Memory B cell (primary cell): ENCODE results near the gene AGBL4.
A peak's percentile ranks its signal among the peaks of the same experiment; 100 is the strongest.

Experiments used
- ATAC-seq: fragments of 150-1000 bp; cut with Tn5 transposase; 2 replicates; pipeline ENCODE4 v1.10.0; 2021; ENCODE audit warnings: low read depth, mild to moderate bottlenecking, moderate library complexity
- DNase-seq, 2 donors: peaks; one replicate each; pipeline ENCODE4 v3.0.0; 2022; ENCODE audit warnings: low spot score in 2 of 2
- H3K27ac Mint-ChIP-seq: one replicate; pipeline ENCODE4 v1.8.0; 2022; ENCODE audit warnings: mild to moderate bottlenecking, moderate library complexity, mixed read lengths
- H3K27me3 Mint-ChIP-seq: one replicate; pipeline ENCODE4 v1.8.0; 2022; ENCODE audit warnings: mixed read lengths
- H3K36me3 Mint-ChIP-seq: one replicate; pipeline ENCODE4 v1.8.0; 2022; ENCODE audit warnings: mild to moderate bottlenecking, mixed read lengths
- H3K4me1 Mint-ChIP-seq: one replicate; pipeline ENCODE4 v1.8.0; 2022; ENCODE audit warnings: mixed read lengths
- H3K4me3 Mint-ChIP-seq: one replicate; pipeline ENCODE4 v1.8.0; 2022; ENCODE audit warnings: mild to moderate bottlenecking, moderate library complexity, mixed read lengths
- H3K9me3 Mint-ChIP-seq: one replicate; pipeline ENCODE4 v1.8.0; 2022; ENCODE audit warnings: mixed read lengths

AGBL4 gene

DNA sequence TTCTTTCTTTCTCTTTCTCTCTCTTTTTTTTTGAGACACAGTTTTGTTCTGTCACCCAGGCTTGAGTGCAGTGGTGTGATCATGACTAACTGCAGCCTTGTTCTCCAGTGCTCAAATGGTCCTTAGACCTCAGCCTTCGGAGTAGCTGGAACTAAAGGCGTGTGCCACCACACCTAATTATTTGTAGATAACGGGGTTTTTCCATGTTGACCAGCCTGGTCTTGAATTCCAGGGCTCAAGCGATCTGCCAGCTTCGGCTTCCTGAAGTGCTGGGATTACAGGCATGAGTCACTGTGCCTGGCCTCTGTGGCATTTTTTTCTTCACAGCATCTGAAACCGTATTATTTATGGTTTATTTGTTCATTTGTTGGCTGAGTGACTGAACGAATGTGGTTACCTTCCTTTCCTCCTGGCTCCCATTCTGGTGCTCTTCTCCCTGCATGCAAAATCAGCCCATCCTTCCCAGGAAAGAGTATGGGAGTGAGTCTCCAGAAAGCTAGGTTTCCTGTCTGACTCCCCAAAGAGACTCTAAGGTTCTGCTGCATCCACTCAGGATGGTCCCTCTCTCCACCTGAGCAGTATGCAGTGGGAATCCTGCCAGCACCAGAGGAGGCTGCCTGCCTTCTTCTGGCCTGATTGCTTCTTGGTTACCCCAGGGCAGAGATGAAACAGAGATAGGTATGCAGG lies 1092.1 kb downstream of the AGBL4 start:
- no peak for DNase-seq
- peaks cover 8% of the 10 kb centered on the region for H3K27me3 Mint-ChIP-seq
- H3K27ac Mint-ChIP-seq: no peak overlapping the region
- peaks cover 2% of the 10 kb centered on the region for H3K36me3 Mint-ChIP-seq
- H3K4me1 Mint-ChIP-seq: no peaks in the 10 kb centered on the region
- no peak for ATAC-seq
- H3K4me3 Mint-ChIP-seq: no peak overlapping the region
- peaks cover 4% of the 10 kb centered on the region for H3K9me3 Mint-ChIP-seq

DNA sequence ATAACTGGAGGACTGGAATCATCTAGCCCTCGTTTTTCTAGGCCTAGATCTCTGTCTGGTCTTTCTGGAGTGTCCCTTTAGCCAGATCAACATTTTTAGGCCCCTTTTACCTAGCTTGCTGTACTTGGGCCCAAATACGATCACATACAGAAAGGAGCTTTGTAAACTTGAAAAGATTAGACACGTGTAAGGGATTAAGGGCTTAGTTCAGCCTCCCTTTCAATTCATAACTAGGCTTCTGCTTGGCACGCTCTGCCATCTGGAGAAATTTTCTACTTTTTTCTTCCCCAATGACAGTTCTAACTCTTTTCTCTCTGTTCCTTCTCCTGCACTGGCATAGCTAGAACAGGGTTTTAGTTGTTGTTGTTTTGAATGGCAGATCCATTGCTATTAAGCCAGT lies 1093.7 kb downstream of the AGBL4 start:
- H3K27ac Mint-ChIP-seq: no peak overlapping the region
- ATAC-seq: no peak

DNA sequence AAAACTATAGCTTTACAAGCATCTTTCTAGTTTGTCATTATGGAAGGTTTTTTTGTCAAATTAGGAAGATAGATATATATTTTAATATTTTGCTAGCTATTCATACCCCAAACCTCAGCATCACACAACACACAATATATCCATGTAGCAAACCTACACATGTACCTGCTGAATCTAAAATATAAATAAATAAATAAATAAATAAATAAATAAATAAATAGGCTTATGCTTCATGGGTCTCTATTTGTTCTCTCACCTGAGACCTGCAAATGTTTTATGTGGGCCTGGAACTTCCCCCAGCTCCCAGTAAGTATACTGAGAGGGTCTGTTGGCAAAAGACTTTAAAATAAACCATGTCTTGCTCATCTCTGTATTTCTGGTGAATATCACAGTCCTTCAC lies 1099.7 kb downstream of the AGBL4 start:
- H3K27ac Mint-ChIP-seq: no peak overlapping the region
- peaks cover 2% of the 10 kb centered on the region for H3K27me3 Mint-ChIP-seq
- ATAC-seq (no peak), DNase-seq (no peak)
- H3K9me3 Mint-ChIP-seq: peaks cover 4% of the 10 kb centered on the region
- H3K4me1 Mint-ChIP-seq: no peaks in the 10 kb centered on the region
- no peak overlapping the region for H3K4me3 Mint-ChIP-seq
- H3K36me3 Mint-ChIP-seq: peaks cover 2% of the 10 kb centered on the region

More for the DNA sequence above, 1093.7 kb downstream of the AGBL4 start:
- Mint-ChIP-seq H3K27me3 (peaks cover 4% of the 10 kb centered on the region), H3K9me3 (peaks cover 4% of the 10 kb centered on the region), H3K4me1 (no peaks in the 10 kb centered on the region), H3K4me3 (no peak overlapping the region), H3K36me3 (peaks cover 2% of the 10 kb centered on the region)
- DNase-seq: no peak

DNA sequence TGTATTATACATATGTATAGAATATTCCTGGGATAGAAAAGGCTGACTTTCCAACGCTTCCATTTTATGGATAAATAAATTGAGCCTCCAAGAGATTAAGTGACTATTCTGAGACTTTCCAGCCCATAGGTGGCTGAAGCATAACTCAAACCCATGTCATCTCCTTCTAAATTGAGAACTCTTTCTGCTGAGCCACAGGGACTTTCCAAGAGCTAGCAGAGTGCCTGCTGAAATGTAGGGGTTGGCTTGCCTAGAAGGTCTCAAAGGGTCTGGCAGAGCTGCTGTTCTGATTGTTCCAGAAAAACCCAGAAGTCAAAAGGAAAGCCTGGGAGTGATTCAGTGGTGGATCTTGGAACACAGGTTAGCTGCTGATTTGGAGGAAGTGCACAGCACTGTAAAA lies 1100.6 kb downstream of the AGBL4 start:
- H3K4me3 Mint-ChIP-seq: no peak overlapping the region
- peaks cover 2% of the 10 kb centered on the region for H3K36me3 Mint-ChIP-seq
- H3K4me1 Mint-ChIP-seq: no peaks in the 10 kb centered on the region
- DNase-seq (no peak), ATAC-seq (no peak)
- peaks cover 4% of the 10 kb centered on the region for H3K9me3 Mint-ChIP-seq
- H3K27ac Mint-ChIP-seq: no peak overlapping the region
- peaks cover 2% of the 10 kb centered on the region for H3K27me3 Mint-ChIP-seq

DNA sequence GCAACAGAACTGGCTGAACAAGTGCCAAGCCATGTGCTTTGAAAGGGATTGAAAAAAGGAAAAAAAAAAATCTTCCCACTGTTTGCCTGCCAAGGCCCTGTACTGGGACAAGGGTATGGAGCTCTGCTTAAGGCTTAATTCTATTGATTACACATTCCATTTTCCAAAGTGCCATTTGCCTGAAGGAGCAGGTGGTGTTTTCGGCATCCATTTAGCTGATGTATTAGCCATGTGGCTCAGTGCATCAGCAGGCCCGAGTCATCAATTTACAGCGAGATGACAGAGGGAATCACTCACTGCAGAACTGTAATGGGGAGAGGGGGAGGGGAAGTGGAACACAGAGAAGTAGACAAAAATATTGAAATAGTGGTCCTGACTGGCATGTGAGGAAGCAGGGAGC lies 1102.9 kb downstream of the AGBL4 start:
- peaks cover 7% of the 10 kb centered on the region for H3K4me1 Mint-ChIP-seq
- peaks cover 2% of the 10 kb centered on the region for H3K27me3 Mint-ChIP-seq
- H3K4me3 Mint-ChIP-seq: no peak overlapping the region
- ATAC-seq (no peak), DNase-seq (no peak)
- H3K9me3 Mint-ChIP-seq: no peaks in the 10 kb centered on the region
- no peaks in the 10 kb centered on the region for H3K36me3 Mint-ChIP-seq
- no peak overlapping the region for H3K27ac Mint-ChIP-seq

DNA sequence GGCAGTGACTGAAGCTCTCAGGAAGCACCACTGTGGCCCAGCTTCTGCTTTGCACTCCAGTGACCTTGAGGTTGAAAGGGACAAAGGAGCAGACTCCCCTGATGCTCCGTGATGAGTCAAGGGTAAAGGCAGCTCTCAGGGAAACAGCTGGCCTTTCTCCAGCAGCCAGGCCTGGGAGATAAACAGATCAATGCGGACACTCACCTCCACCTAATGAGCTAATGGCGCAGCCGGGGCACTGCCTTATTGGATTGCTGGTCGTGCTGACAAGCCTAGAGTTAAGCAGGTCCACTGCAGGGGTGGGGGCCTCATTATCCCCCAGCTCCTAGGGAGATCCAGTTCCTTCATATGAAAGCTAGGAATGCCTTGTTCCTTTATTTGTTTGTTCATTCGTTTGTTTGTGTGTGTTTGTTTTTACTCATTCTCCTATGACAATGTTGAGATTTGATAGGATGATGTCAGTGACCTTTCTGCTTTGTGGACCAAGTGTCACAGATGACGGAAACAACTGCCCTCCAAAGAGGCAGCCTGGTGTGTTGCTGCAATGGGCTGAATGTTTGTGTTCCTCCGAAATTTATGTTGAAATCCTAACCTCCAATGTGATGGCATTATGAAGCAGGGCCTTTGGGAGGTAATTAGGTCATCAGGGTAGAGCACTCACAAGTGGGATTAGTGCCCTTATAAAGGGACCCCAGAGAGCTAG lies 1105.7 kb downstream of the AGBL4 start:
- no peak for ATAC-seq
- Mint-ChIP-seq H3K36me3 (no peaks in the 10 kb centered on the region), H3K4me3 (no peak overlapping the region), H3K4me1 (peaks cover 9% of the 10 kb centered on the region), H3K27me3 (peaks cover 2% of the 10 kb centered on the region), H3K27ac (no peak overlapping the region), H3K9me3 (no peaks in the 10 kb centered on the region)
- DNase-seq: no peak

DNA sequence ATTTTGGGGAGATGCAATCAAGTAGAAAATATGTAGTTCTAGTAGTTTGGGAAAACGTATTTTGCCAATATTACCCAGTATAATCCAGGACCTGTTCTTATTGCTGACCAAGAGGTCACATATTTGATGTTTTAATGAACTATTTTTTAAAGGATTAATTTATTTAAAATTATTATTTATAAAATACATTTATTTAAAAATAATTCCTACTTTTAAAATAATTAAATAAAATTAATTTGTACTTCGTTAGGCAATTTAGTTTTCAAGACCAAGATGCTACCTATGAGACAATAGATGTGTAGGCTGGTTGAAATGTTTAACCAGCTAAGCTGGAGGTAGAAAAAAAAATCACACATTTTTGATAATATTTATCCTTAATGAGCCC lies 1106.7 kb downstream of the AGBL4 start:
- peaks cover 9% of the 10 kb centered on the region for H3K4me1 Mint-ChIP-seq

DNA sequence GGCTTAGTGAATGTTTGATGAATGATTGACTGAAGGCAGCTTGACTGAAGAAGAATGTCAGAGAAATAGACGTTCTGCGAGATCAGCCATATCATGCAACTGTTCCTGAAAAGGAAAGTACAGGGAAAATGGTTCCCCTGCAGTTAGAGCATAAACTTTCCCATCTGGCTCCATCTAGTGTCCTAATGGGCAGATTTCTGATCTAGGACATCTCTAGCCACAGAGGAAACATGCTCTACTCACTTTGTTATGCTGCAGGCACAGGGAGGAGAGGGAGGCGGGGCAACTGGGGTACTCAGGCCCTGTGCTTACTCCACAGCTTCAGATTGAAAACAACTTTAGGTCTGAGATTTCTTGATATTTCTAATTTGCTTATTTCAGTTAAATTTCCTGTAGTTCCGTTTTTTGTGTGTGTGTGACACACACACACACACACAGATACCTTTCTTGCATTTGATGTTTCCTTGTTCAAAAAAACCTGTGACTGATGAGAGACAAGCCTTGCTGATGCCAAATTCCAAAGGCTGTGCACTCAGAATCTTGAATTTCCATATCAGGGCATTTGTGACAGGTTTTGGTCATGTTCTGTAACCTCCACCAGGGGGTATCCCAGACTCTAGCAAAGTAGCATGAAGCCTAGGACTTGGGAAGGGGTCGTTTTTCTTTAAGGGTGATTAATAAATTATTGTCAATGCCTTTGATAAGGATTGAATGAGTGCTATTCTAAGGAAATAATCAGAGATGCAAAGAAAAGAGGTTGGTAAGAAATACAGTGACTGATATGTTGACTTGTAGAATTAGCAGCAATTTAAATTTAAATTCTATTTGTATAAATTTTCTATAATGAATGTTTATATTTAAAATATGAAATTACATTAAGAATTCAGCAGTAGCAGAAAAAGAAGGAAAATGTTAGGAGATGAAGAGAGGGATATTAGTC lies 1107.4 kb downstream of the AGBL4 start:
- ATAC-seq (no peak), DNase-seq (no peak)
- Mint-ChIP-seq H3K36me3 (no peaks in the 10 kb centered on the region), H3K4me3 (no peak overlapping the region), H3K9me3 (no peaks in the 10 kb centered on the region), H3K27me3 (peaks cover 2% of the 10 kb centered on the region), H3K4me1 (peaks cover 9% of the 10 kb centered on the region), H3K27ac (no peak overlapping the region)

More for the DNA sequence above, 1106.7 kb downstream of the AGBL4 start:
- Mint-ChIP-seq H3K36me3 (no peaks in the 10 kb centered on the region), H3K4me3 (no peak overlapping the region), H3K9me3 (no peaks in the 10 kb centered on the region), H3K27ac (no peak overlapping the region), H3K27me3 (peaks cover 2% of the 10 kb centered on the region)
- ATAC-seq: no peak
- DNase-seq: no peak

DNA sequence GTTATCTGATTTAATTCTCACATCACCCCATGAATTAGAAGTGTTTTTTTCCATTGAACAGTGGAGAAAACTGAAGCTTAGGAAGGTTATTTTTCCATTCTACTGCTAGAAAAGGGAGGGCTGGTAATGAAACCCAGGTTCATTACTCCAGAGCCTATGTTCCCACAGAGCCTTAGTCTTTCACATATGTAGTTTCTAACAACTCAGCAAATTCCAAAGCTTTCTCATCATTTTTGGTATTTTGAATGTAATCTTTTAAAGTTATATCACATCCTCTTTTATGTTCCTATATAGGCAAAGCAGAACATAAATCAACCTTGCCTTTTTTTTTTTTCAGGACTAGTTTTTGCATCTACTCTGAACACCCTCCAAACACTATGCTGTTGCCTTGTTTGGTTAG lies 1115.1 kb downstream of the AGBL4 start:
- Mint-ChIP-seq H3K27me3 (peaks cover 1% of the 10 kb centered on the region), H3K4me1 (no peaks in the 10 kb centered on the region), H3K4me3 (no peak overlapping the region), H3K9me3 (no peaks in the 10 kb centered on the region), H3K27ac (no peak overlapping the region), H3K36me3 (no peaks in the 10 kb centered on the region)
- ATAC-seq (no peak), DNase-seq (no peak)

DNA sequence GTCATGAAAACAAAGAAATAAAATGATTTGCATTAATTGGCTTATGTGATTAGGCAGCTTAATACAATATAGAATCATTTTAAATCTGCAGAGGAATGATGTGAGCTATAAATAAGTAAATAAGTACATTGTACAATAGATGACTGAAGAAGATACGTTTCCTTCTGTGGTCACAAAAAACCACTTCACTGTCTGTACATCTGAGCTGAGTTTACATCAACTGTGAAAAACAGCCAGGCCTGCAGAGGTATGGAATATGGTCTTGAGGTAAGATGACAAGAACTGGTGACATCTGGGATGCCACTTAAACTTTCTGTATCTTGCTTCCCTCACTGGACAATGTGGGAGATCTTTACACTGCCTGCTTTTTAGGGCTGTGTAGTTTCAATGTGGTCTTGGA lies 1117.0 kb downstream of the AGBL4 start:
- Mint-ChIP-seq H3K4me3 (no peak overlapping the region), H3K9me3 (peaks cover under 1% of the 10 kb centered on the region), H3K36me3 (no peaks in the 10 kb centered on the region), H3K4me1 (no peaks in the 10 kb centered on the region), H3K27ac (no peak overlapping the region), H3K27me3 (peaks cover 10% of the 10 kb centered on the region)
- ATAC-seq (no peak), DNase-seq (no peak)

DNA sequence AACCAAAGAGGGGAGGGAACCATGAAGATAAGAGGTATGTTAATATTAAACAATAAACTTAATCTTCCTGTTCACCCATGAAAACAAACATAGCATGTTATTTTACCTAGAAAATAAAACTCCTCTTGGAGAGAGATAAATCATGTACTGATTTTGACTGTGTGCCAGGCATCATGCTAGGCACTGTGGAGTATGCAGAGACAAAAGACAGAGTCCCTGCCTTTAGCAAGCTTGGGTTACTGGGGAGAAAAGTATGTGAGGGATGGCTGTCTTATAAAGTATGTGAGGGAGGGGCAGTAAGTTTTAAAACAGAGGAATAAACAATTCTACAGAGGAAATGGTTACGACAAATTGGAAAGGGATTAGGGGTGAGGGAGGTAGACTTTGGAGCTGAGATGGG lies 1117.6 kb downstream of the AGBL4 start:
- H3K27ac Mint-ChIP-seq: no peak overlapping the region
- ATAC-seq (no peak), DNase-seq (no peak)
- peaks cover 13% of the 10 kb centered on the region for H3K27me3 Mint-ChIP-seq
- no peak overlapping the region for H3K4me3 Mint-ChIP-seq
- H3K4me1 Mint-ChIP-seq: no peaks in the 10 kb centered on the region
- H3K36me3 Mint-ChIP-seq: no peaks in the 10 kb centered on the region
- H3K9me3 Mint-ChIP-seq: peaks cover 1% of the 10 kb centered on the region

DNA sequence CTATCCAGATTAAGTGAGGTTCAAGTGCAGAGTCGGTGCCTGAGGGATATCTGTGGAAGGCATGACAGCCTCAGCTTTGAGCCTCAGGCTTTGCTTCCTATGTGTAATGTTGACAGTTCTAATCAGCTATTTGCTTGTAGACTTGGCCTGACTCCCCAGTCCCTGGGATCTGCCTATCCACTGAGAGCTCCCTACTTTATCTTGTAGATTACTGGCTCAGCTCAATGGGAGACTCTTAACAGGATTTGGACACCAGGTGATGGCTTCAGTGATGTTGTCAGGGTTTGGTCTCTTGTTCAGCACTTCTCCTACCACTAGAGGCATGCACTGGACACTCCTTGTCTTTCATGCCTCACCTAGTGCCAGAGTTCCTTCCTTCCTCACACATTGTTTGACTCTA lies 1120.5 kb downstream of the AGBL4 start:
- no peaks in the 10 kb centered on the region for H3K4me1 Mint-ChIP-seq
- H3K27ac Mint-ChIP-seq: no peak overlapping the region
- H3K9me3 Mint-ChIP-seq: peaks cover 1% of the 10 kb centered on the region
- DNase-seq (no peak), ATAC-seq (no peak)
- H3K36me3 Mint-ChIP-seq: no peaks in the 10 kb centered on the region
- no peak overlapping the region for H3K4me3 Mint-ChIP-seq
- peaks cover 15% of the 10 kb centered on the region for H3K27me3 Mint-ChIP-seq

DNA sequence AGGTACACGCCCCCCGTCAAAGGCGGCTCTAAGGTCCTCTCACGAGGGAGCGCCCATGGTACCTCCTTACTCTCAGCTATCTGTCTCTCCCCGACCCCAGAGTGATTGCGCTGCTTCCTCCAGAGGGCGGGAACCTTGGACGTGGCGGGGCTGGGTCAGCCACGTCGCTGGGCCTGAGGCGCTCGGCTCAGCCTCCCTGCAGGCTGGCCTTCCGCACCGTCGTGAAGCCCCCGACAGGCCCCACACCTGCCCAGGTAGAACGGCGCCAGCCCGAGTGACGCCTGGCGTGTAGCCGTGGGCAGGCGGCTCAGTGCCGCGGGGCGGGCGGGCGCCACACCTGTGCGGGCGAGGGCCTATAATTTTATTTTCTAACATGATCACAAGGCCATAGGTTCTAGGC lies 1124.9 kb downstream of the AGBL4 start:
- Mint-ChIP-seq H3K27me3 (peaks cover 14% of the 10 kb centered on the region), H3K9me3 (peaks cover 1% of the 10 kb centered on the region), H3K27ac (no peak overlapping the region), H3K4me1 (no peaks in the 10 kb centered on the region), H3K4me3 (no peak overlapping the region), H3K36me3 (no peaks in the 10 kb centered on the region)
- no peak for DNase-seq
- ATAC-seq: no peak

DNA sequence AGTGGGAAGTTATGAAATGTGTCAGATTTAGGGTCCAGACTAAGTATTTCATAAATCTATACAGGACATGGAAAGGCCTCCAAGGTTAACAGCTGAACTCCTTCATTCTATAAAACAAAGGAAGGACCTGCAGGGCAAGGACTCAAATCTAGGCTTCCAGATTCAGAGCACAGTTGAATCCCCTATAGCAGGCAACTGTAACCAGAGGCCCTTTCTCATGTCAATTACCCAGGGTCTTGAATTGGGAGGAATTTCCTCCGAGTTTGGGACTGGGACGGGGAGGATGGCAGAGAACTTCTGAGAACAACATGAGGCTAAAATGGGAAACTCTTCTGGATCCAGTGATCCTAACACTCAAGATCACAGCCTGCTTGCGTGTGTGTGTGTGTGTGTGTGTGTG lies 1134.1 kb downstream of the AGBL4 start:
- Mint-ChIP-seq H3K4me1 (peaks cover 6% of the 10 kb centered on the region), H3K4me3 (no peak overlapping the region), H3K27me3 (peaks cover 17% of the 10 kb centered on the region), H3K9me3 (peaks cover 4% of the 10 kb centered on the region), H3K27ac (peak overlapping the region; percentile 20), H3K36me3 (peaks cover 4% of the 10 kb centered on the region)
- ATAC-seq (no peak), DNase-seq (no peak)
